T-helper 9 cell (primary cell): ENCODE data around the gene NDUFS3.
"Not testable (repeated sequence)": the region's sequence is repeated elsewhere in the genome, so short reads cannot be mapped to it uniquely, and the experiment has no call there.

ENCODE experiments used
- DNase-seq: peaks from one replicate; pipeline ENCODE4 v3.0.0-alpha.2; 2020

Gene NDUFS3

DNA sequence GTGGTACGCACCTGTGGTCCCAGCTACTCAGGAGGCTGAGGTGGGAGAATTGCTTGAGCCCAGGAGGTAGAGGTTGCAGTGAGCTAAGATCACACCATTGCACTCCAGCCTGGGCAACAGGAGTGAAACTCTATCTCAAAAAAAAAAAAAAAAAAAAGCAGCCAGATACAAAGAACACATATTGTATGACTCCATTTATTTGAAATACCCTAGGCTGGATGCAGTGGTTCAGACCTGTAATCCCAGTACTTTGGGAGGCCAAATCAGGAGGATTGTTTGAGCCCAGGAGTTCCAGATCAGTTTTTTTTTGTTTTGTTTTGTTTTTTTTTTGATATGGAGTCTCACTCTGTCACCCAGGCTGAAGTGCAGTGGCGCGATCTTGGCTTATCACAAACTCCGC, 16.5 kb upstream of the NDUFS3 start:
- DNase-seq, result not testable (repeated sequence)

- not testable (repeated sequence) for DNase-seq
These were observed 14.5 kb upstream of the NDUFS3 start for GRCh38 chr11:47564366-47564765.

GRCh38 chr11:47564933-47565339, 13.9 kb upstream of the NDUFS3 start:
- DNase-seq, result no peak

- DNase-seq, result peak; percentile 44
These were observed 13.3 kb upstream of the NDUFS3 start, which contains the start of gene PTPMT1 for GRCh38 chr11:47565340-47566148. PTPMT1 (plus strand) TSS chr11:47565599; CDS start chr11:47565623, 24 bp downstream.

GRCh38 chr11:47566149-47566698, 12.7 kb upstream of the NDUFS3 start:
- no peak for DNase-seq

DNA sequence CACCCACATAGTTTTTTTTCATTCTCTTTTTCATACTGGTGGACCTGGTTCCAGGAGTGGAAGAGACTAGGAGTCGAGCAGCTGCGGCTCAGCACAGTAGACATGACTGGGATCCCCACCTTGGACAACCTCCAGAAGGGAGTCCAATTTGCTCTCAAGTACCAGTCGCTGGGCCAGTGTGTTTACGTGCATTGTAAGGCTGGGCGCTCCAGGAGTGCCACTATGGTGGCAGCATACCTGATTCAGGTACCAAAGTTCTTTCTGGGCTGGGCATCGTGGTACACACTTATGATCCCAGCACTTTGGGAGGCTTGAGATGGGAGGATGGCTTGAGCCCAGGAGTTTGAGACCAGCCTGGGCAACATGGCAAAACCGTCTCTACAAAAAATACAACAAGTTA, 9.2 kb upstream of the NDUFS3 start:
- DNase-seq, result no peak

- no peak for DNase-seq
These were observed 8.1 kb upstream of the NDUFS3 start for GRCh38 chr11:47570651-47571356.

DNA sequence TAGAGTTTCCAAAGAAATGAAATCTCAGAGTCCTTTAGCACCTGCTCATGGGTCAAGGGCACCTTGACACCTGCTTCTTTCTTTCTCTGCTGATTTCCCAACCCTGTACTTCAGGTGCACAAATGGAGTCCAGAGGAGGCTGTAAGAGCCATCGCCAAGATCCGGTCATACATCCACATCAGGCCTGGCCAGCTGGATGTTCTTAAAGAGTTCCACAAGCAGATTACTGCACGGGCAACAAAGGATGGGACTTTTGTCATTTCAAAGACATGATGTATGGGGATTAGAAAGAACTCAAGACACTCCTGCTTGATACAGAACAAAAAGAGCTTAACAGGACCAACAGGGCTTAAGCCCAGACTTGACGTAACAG, 7.5 kb upstream of the NDUFS3 start:
- DNase-seq, result no peak

DNA sequence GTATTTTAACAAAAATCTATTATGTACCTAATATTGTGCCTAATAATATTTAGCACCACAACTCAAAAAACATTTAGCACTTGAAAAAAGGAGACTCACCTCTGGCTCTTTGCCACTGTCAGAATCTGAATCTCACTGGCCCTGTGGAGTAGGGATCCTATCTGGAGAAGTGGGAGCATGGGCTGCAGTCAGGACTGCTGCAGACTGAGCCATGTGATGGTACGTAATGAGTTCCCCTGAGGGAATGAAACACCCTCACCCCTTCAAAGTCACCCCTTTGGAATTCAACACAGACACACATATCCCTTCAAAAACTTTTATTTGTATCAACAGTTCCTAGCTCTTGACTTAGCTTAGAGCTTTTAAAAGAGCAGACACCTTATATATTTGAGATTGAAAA, 7.0 kb upstream of the NDUFS3 start:
- no peak for DNase-seq

DNA sequence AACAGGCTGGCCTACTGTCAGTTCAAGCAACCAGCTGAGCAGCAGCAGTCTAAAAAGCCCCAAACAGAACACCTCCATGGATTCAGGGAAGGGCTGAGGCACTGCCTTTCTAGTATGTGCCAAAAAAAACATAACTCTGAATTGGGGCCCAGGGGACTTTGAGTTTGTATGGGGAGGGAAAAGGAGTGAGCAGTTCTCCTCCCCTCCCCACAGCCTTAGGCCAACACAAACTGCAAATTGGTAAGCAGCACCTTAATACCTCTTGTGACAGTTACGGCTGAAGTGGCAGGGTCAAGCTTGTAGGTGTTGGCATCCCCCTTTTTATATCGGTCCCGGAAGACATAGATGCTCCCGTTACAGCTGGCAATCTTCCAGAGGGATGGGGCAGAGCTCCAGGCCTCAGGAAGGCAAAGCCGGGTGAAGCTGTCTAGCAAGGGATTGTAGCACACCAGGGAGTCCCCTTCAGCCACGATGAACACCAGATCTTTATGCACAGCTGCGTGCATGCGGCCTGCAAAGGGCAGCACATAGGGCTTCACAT, 6.1 kb upstream of the NDUFS3 start:
- no peak for DNase-seq

GRCh38 chr11:47573321-47573720, 5.6 kb upstream of the NDUFS3 start:
- DNase-seq, result no peak

DNA sequence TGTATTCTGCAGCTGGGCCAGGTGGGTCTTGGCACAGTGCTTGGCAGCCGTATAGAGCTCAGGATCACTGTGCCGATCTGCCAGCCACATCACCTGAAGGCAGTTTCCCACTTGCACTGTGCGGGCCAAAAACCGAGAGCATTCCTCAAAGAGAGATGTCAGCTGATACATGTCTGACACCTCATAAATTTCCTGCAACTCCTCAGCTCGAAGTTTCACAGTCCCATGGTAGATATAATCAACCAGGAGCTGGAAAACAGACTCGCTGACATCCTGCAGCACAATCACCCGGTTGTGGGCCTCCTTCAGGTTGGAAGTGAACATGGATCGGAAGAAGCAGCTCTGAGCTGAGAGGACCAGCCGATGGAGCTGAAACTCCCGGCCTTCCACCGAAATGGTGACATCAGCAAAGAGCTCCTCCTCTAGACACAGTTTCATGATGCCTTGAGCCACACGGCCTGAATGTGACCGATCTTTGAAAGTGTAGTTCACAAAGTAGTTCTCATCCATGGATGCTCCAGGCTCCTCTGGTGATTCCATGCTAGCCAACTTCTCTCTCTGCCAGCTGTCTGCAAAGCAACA, 1.3 kb upstream of the NDUFS3 start:
- no peak for DNase-seq

DNA sequence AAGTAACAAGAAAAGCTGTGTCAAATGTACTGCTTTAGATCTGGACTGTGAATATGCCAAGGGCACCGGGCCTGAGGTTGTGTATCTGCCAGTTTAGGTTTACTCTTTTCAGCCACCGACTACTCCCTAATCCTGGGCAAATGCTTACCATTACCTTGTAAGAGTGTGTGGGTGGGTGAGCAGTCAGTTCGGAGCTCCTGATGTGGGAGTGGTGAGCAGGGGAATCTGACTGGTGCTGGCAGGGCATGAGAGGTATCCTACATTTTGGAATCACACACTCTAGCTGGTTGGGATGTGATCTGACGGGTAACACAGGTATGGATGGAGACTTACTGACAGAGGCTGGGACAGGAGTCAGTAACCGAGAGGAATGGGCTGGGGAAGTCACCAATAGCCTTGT, 5.0 kb downstream of the NDUFS3 start:
- DNase-seq, result no peak

- no peak for DNase-seq
These were observed 7.4 kb downstream of the NDUFS3 start, which contains the start of gene FAM180B for GRCh38 chr11:47586098-47586855. FAM180B (plus strand) TSS chr11:47586678; CDS start chr11:47586769, 91 bp downstream.

- no peak for DNase-seq
These were observed 8.3 kb downstream of the NDUFS3 start for GRCh38 chr11:47587039-47587716.

GRCh38 chr11:47587723-47588326, 9.0 kb downstream of the NDUFS3 start:
- DNase-seq, result no peak

GRCh38 chr11:47589118-47589517, 10.2 kb downstream of the NDUFS3 start:
- DNase-seq, result no peak

DNA sequence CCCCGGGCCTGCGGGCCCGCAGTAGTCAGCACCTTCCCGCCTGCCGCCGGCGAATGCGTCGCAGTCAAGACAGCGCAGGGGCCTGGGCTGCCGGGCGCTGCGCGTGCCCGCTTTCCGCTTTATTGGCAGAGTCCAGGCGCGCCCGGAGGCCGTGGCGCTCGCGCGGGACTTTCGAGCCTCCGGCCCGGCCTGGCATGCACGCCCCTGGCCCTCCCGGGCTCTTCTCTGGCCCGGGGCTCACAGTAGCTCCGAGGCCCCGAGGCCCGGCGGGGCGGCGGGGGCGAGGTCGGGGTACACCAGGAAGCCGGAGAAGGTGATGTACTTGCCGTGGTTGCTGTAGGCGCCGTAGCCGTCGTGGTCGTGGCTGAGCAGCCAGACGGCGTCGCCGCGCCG, 10.7 kb downstream of the NDUFS3 start:
- no peak for DNase-seq

GRCh38 chr11:47589977-47590861, 11.3 kb downstream of the NDUFS3 start:
- DNase-seq, result no peak

DNA sequence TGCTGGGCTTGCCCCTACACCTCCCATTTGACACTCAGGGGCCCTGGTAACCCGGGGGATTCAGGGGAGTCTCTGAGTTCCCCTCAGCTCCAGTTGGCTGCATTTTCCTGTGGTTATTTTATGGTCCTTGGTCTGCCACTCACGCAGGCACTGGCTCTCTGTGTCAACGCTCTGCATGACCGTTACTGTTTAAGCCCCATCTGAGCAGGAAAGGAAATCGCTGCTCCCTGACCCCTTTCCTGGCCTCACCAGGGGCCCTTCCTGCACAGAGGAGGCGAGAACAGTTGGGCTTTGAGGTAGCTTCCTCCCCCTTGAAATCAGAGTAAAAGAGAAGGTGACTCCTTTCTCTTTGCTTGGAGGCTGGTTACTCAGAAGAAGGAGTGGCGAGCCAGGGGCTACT, 12.9 kb downstream of the NDUFS3 start:
- no peak for DNase-seq
